HS-5 (cell line): ENCODE results near the gene CALB2.
"Not testable (repeated sequence)": the region's sequence is repeated elsewhere in the genome, so short reads cannot be mapped to it uniquely, and the experiment has no call there.

Source experiments
- DNase-seq: peaks from one replicate; pipeline ENCODE4 v3.0.0-alpha.2; 2012; ENCODE audit warnings: low read depth

Gene CALB2

GRCh38 chr16:71358464-71358998, at the start of gene CALB2:
Gene CALB2, plus strand, starts transcription at chr16:71358723. Its CDS starts 70 bp downstream, at chr16:71358793.
- DNase-seq = no peak

DNA sequence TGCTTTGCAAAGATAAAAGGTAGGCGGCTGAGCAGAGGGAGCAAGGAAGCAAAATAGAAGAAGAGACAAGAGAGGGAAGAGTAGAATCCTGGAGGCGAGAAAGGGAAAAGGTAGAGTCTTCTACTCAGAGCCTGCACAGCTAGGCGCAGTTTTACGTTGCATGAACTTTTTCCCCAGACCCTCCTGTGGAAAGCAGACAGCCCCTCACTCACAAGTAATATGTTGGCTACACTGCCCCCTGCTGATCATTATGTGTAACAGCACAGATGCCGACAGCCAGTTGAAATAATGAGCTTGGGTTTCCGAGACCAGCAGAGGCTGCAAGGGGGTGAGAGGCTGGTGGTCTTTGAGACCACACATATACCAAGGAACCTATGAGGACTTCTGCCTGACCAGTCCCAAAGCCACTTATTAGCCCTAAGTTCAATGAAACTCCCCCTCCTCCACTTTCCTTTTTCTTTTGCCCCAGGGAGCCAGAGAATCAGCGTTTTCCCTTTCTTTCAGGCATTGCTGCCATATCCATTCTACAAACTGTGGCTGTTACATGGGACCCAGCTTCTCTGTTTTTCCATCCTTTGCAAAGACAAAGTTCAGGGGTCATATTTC, 46.9 kb upstream of the CALB2 start:
- no peak for DNase-seq

DNA sequence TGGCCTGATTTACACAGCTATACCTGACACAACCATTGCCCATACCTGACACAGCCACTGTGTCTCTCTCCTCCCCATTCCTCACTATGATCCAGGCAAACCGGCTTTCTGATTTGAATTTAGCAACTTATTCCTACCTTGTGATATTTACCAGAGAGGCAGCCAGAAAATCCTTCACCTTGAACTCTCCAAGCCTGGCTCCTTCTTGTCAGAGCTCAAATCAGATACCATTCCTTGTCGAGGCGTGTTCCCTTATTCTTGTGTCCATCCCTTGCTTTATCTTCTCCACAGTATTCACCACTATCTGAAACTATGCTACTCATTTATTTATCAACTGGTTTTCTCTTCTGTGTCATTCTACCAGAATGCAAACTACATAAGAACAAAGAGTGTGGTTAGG, 44.9 kb upstream of the CALB2 start:
- DNase-seq = not testable (repeated sequence)

- DNase-seq = no peak
These were observed 43.3 kb upstream of the CALB2 start for GRCh38 chr16:71315269-71315668.

DNA sequence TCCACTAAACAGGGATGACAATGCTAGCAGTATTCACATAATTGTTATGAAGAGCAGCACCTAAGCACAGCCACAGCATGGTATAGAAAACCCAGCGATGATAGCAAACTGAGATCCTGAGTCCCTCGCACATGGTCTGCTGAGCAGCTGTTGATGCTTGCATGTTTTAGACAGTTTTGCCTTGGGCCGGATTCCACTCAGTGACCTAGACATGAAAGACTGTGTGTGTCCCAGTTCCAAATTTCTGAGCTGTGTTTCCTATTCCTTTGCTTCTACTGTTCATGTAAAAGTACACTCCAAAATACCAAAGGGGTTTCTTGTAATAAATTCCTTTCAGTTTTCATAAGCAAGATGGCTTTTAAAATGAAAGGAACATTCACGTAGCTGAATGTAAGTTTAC, 38.5 kb upstream of the CALB2 start:
- DNase-seq = no peak

DNA sequence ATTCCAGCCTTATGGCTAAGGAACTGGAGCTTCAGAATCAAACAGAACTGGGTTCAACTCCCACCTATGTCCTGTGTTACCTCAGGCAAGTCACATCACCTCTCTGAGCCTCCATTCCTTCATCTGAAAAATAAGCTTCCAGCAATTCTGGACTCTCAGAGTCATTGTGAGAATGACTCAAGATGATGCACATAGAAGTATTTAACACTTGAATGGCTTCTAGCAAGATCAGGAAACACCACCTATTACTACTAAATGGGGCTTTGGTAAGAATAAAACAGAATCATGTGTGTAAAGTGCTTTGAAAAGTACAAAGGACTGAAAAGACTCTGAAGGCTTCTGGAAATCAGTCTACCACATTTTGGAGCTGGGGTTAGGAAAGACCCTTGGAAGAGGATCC, 30.8 kb upstream of the CALB2 start:
- DNase-seq = no peak

DNA sequence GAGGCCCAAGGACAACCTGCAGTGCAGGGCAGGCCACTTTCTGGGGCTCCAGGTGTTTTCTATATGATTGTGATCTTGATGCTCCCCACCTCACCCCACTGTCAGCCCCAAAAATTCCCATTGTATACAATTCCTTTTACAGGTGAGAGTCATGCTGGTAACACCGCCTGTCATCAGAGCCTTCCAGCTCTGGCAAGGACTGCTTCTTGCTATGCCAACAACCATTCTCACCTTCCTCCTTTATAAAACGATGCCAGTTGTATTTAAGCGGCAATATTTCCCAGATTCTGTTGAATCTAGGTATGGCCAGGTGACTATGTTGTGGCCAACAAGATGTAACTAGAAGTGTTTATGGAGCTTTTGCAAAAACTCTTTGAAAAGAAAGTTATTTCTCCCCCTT, 30.4 kb upstream of the CALB2 start:
- DNase-seq = no peak

GRCh38 chr16:71337631-71338030, 20.9 kb upstream of the CALB2 start:
- no peak for DNase-seq

DNA sequence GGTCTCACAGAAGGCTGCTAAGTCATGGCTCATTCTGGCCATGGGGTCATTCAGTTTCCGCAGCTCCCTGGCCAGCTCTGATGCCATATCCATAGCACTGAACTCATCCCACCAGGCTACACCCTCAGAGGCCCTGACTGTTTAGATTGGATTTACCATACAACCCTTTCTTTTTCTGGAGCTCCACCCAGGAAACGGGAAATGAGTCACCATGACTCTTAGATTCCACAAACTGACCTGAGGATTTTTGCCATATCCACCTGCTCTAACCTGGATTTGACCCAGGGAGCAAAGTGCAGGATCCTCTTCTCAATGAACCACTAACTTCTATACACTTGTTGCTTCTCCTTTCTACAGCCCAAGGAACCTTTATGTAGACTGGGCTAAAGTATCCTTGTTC, 20.3 kb upstream of the CALB2 start:
- DNase-seq = peak; percentile 24

DNA sequence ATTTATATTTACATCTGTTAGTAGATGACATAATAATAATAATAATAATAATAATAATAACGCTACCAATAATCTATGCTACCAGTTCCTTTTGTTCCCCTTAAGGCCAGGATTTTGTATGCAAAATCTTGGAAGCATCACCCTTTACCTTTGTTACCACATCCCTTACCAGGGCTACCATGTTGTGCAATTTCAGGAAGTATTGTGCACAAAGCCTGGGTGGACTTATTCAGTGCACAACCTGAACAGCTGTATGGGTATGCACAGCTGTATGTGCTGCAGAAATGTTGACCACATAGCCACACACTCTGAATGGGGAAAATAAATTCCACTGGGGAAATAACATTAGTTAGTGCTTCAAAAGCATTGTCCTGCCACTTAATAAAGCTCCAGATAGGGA, 19.9 kb upstream of the CALB2 start:
- no peak for DNase-seq

GRCh38 chr16:71339236-71340171, 19.0 kb upstream of the CALB2 start:
- no peak for DNase-seq

GRCh38 chr16:71340406-71340805, 18.1 kb upstream of the CALB2 start:
- no peak for DNase-seq

DNA sequence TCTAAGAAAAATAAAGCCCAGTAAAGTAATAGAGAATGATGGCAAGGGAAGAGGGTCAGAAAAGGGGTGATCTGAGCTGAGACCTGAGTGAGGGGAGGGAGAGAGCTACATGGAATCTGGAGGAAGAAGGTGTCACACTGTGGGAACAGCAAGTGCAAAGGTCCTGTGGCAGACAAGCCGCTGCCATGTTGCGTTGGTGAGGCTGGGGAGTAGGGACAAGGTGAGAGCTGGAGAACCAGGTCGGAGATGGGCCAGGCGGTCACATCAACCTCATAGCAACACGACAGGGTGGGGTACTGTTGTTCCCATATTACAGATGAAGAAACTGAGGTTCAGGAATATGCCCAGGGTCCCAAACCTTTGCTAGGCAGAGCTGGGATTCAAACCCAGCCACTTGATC, 16.6 kb upstream of the CALB2 start:
- DNase-seq = no peak

- no peak for DNase-seq
These were observed 15.4 kb upstream of the CALB2 start for GRCh38 chr16:71343078-71343477.

DNA sequence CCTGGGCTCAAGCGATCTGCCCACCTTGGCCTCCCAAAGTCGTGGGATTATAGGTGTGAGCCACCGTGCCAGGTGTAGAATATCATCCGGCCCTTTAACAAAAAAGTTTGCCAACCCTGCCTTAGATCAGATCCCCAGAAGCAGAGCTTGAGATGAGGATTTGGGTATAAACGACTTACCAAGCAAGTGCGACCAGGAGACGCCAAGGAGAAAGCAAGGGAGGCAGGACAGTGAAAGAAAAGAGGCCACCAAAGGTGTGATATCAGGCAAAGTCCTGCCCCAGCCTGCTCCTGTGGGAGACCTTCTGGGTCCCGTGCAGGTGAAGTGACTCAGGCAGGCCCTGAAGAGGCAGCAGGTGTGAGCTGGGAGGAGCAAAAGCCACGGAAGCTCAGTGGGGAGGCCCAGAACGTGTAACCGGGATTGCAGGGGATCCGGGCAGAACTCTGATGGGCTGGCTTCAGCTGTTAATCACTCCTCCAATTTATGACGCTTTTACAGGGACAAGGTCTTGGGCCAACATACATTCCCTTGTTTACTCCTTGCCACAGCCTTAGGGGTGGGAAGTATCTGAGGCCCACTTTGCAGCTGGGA, 14.1 kb upstream of the CALB2 start:
- DNase-seq = no peak

DNA sequence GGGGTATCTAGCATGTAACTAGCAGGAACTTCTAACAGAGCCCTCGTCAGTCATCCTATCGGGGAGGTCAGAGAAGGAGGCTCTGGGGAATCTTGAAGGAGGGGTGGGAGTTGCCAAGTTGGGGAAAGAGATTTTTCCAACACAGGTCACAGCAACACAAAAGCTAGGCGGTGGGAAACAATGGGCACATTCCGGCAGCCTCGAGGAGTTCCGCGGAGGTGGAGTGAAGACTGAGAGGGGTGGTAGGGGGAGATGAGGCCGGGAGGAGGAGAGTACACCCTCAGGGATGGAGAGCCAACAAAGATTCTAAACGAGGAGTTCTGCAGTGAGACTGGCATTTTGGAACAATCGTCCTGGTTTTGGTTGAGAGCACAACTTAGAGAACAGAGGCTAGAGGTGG, 13.5 kb upstream of the CALB2 start:
- no peak for DNase-seq

DNA sequence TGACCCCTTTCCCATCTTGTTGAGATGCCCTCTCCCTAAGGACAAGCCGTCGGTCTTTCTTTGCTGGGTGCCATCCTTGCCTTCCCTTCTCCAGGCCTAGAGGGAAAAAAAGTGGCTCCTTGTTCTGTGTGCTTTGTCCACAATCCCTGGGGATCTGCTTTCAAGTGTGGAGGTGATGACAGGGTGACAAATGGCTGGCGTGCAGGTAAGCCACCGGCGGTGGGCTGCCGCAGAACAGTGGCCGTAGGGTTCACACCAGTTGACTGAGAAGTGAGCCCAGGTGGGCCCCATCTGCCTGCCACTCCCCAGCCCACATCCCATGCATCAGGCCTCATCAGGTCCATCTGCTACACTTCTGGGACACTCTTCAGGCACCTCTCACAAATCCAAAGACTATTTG, 11.4 kb upstream of the CALB2 start:
- no peak for DNase-seq

- DNase-seq = no peak
These were observed 10.0 kb upstream of the CALB2 start for GRCh38 chr16:71348262-71349085.

DNA sequence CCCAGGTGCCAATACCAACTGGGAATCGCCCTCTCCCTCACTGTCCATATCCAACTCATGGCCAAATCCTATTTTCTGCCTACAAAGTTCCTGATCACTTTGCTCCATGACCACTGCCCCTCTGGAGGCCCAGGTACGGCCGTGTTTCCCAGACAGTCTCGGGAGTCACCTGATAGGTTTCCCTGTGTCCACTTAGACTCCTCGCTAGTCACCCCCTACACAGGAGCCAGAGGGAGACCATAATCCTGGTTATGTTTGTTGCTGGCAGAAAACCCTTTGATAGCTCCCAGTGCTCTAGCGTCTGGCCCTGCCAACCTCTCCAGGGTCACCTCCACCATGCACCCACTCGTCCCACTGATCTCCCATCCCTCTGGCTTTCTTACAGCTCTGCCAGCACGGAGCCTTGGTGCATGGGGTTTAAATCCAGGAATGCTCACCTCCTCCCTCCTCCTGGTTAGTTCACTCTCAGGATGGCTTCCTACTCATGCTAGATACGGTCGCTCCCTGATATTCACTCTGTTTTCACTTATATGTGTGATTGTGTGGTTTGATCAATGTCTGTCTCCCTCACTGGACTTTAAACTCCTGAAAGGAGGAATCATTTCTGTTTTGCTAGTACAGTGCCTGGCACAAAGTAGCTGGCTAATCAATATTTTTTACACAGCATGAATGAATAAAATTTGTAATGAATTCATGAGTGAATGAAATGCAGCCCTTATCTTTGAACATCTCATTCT, 7.5 kb upstream of the CALB2 start:
- DNase-seq = no peak

DNA sequence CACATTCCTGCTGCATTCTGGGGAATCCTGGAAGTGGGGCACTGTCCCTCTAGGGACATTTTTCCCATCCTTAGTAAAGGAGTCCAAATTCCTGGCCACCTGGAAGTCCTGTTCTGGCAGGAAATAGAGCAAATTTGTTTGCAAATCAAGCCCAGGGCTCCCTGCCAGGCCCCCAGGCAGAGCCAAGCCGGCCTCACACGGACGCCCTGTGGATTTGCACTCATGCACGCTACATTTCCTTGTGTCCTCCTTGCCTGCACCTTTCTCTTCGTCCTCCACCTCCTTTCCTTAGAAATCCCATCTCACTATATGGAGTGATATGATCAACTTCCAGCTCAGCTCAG, 7.0 kb upstream of the CALB2 start:
- DNase-seq = no peak

DNA sequence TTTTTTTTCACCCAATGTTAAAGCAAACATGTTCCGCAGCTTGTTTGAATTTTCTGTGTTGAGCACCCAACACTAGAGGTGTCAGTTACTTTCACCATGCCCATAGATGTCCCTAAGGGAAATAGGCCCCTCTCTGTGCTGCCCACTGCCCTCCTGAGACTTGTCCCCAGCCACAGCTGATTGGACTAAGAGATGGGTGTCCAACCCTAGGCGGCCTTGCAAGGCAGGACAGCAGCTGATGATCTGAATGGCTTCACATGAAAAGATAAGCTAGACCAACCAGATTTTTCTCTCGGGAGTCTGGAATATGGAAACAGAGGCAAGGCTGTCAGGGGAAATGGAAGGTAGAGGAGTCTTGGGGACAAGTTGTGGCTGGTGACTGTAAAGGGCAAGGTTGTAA, 6.1 kb upstream of the CALB2 start:
- no peak for DNase-seq
